MM.1S (cell line): ENCODE measurements around the gene FOXO1.

Source experiments
- EZH2 ChIP-seq: fragments of 300-600 bp; sonication (generic); optimal IDR thresholded peaks from 2 replicates; pipeline ENCODE3; 2017; ENCODE audit warnings: low read depth, mild to moderate bottlenecking, antibody characterized with exemption, low read length, mixed read lengths
- TF ChIP-seq, protein P1 (sequence below): fragments of 300-600 bp; sonication (generic); IDR thresholded peaks from 2 replicates; pipeline ENCODE4 v1.5.1; 2016; ENCODE audit warnings: antibody characterized with exemption, low read length, mixed read lengths

DNA sequence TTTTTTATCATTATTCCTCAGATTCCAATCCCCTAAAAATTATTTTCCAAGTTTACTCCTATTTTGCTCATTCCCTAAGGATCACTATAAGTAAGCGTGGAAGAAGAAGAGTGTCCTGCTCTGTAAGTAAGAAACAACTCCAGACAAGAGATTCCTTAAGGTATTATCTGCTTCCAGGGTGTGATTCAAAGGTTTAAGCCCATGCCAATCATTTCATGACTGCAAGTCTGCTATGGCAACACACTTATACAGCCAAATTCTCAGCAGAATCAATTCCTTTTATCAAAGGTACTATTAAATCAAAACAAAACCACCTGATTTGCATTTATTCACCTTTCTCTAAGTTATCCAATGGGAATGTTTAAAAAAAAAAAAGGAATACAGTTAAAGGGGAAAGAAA, 43.7 kb downstream of the FOXO1 start:
- TF ChIP-seq, protein P1, sequence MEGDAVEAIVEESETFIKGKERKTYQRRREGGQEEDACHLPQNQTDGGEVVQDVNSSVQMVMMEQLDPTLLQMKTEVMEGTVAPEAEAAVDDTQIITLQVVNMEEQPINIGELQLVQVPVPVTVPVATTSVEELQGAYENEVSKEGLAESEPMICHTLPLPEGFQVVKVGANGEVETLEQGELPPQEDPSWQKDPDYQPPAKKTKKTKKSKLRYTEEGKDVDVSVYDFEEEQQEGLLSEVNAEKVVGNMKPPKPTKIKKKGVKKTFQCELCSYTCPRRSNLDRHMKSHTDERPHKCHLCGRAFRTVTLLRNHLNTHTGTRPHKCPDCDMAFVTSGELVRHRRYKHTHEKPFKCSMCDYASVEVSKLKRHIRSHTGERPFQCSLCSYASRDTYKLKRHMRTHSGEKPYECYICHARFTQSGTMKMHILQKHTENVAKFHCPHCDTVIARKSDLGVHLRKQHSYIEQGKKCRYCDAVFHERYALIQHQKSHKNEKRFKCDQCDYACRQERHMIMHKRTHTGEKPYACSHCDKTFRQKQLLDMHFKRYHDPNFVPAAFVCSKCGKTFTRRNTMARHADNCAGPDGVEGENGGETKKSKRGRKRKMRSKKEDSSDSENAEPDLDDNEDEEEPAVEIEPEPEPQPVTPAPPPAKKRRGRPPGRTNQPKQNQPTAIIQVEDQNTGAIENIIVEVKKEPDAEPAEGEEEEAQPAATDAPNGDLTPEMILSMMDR: no peak
- TF ChIP-seq EZH2: no peak
